ENCODE measurements around the gene RAMP3.
"Not testable (repeated sequence)": the region's sequence is repeated elsewhere in the genome, so short reads cannot be mapped to it uniquely, and the experiment has no call there.

The RAMP3 gene

DNA sequence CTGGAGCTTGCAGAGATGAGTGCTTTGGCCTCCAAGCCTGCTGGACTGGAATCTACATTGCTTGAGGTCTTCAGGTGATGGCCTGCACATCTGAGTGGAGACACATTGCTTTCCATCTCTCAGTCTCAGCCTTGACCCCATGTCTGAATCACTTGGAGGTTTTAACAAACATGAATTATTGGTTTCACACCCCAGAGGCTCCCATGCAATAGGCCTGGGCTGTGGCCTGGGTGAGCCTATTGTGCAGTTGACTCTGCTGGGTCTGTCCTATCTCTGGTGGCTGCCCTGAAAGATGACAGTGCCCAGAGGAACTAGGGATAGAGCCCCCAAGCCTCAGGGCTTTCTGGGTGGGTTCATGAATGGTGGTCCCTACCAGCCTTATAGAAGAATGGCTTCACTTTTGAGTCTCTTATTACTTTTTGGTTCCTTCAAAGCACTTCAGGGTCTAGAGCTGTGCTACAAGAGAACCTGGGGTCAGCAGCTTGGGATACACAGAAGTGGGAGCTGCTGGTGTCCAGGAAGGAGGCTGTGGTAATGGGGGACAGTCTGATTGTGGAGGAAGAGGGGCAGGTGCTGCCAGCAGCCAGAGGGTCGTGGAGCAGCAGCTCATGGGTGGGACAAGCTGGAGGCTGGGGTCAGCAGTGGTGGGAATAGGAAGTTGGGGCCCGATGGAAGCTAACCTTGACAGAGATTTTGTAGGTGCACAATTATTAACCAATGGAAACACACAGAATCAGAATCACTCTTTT lies 5.5 kb downstream of the RAMP3 start:
- in situ Hi-C loops (cut with MboI; ENCODE audit: low pct_unique_long_range_greater_than_20kb, low sequenced_read_pairs, unreplicated experiment): loop anchor here (25.0 kb wide), 1 partner anchor 699 kb away; the partner anchor contains the start of gene CCDC201
- DNase-seq (ENCODE audit: low spot score): no peak

DNA sequence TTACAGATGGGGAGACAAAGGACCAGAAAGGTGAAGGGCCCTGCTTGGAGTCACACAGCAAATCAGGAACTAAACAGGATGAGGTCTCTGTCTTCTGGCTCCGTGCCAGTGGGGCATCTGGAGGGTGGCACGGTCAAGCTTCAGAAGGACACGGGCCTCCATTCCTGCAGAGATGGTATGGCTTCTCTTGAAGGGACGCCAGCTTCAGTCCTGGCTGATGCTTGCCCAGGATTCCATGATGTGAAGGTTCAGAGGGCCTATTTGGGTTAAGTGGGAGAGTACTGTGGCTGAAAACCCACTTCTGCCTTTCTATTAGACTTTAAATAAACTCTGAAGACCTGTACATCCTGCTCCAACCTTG lies 6.1 kb downstream of the RAMP3 start:
- TF ChIP-seq, protein P1, sequence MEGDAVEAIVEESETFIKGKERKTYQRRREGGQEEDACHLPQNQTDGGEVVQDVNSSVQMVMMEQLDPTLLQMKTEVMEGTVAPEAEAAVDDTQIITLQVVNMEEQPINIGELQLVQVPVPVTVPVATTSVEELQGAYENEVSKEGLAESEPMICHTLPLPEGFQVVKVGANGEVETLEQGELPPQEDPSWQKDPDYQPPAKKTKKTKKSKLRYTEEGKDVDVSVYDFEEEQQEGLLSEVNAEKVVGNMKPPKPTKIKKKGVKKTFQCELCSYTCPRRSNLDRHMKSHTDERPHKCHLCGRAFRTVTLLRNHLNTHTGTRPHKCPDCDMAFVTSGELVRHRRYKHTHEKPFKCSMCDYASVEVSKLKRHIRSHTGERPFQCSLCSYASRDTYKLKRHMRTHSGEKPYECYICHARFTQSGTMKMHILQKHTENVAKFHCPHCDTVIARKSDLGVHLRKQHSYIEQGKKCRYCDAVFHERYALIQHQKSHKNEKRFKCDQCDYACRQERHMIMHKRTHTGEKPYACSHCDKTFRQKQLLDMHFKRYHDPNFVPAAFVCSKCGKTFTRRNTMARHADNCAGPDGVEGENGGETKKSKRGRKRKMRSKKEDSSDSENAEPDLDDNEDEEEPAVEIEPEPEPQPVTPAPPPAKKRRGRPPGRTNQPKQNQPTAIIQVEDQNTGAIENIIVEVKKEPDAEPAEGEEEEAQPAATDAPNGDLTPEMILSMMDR (IDR thresholded peaks at IDR 0.05; ENCODE audit: extremely low read depth, insufficient read depth, missing control alignments): no peak
- DNase-seq (ENCODE audit: low spot score): no peak
- in situ Hi-C loops (cut with MboI; ENCODE audit: low pct_unique_long_range_greater_than_20kb, low sequenced_read_pairs, unreplicated experiment): loop anchor here (25.0 kb wide), 1 partner anchor 699 kb away; the partner anchor contains the start of gene CCDC201

More for the DNA sequence above, 5.5 kb downstream of the RAMP3 start:
- TF ChIP-seq, protein P1 (IDR thresholded peaks at IDR 0.05; ENCODE audit: extremely low read depth, insufficient read depth, missing control alignments): no peak

DNA sequence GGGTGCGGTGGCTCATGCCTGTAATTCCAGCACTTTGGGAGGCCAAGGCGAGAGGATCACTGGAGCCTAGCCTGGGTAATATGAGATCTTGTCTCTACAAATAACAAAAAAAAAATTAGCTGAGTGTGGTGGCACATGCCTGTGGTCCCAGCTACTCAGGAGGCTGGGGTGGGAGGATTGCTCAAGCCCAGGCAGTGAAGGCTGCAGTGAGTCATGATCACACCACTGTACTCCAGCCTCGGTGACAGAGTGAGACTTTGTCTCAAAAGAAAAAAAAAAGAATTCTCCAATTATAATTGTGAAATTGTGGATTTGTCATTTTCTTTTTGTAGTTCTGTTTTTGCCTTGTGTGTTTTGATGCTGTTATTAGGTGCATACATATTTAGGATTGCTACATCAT lies 6.7 kb downstream of the RAMP3 start:
- DNase-seq (ENCODE audit: low spot score): not testable (repeated sequence)
- in situ Hi-C loops (cut with MboI; ENCODE audit: low pct_unique_long_range_greater_than_20kb, low sequenced_read_pairs, unreplicated experiment): loop anchor here (25.0 kb wide), 1 partner anchor 698 kb away; the partner anchor contains the start of gene CCDC201

DNA sequence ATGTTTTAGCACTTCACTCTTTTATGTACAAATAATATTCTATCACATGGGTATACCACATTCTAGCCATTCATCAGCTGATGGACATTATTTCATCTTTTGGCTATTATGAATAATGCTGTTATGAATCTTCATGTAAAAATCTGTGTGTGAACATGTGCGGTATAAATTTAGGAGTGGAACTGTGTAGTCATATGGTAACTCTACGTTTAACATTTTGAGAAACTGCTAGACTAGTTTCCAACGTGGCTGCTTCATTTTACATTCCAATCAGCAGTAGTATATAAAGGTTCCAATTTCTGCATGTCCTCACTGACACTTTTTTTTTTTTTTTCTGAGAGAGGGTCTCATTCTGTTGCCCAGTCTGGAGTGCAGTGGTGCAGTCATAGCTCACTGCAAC lies 8.3 kb downstream of the RAMP3 start:
- in situ Hi-C loops (cut with MboI; ENCODE audit: low pct_unique_long_range_greater_than_20kb, low sequenced_read_pairs, unreplicated experiment): loop anchor here (25.0 kb wide), 1 partner anchor 696 kb away; the partner anchor contains the start of gene CCDC201
- no peak for DNase-seq (ENCODE audit: low spot score)
- TF ChIP-seq, protein P1 (IDR thresholded peaks at IDR 0.05; ENCODE audit: extremely low read depth, insufficient read depth, missing control alignments): no peak

DNA sequence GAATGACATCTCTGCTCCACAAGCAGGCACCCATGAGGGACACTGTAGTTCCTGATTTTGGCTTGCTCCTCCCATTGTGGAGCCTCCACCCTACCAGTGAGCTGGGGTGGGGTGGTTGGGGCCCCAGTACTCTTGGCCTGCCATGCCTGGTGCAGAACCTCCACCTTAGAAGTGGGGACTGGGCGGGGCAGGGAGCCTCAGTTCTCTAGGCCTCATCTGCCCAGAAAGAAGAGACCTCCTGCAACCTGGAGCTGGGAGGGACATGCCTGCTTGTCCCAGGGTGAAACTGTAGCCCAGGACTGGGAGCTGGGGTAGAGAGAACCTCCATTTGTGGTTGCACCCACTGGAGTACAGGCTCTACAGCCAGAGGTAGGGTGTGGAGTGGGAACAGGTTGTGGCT lies 14.4 kb downstream of the RAMP3 start:
- TF ChIP-seq, protein P1 (IDR thresholded peaks at IDR 0.05; ENCODE audit: extremely low read depth, insufficient read depth, missing control alignments): no peak
- in situ Hi-C loops (cut with MboI; ENCODE audit: low pct_unique_long_range_greater_than_20kb, low sequenced_read_pairs, unreplicated experiment): loop anchor here (25.0 kb wide), 1 partner anchor 690 kb away; the partner anchor contains the start of gene CCDC201
- no peak for DNase-seq (ENCODE audit: low spot score)

DNA sequence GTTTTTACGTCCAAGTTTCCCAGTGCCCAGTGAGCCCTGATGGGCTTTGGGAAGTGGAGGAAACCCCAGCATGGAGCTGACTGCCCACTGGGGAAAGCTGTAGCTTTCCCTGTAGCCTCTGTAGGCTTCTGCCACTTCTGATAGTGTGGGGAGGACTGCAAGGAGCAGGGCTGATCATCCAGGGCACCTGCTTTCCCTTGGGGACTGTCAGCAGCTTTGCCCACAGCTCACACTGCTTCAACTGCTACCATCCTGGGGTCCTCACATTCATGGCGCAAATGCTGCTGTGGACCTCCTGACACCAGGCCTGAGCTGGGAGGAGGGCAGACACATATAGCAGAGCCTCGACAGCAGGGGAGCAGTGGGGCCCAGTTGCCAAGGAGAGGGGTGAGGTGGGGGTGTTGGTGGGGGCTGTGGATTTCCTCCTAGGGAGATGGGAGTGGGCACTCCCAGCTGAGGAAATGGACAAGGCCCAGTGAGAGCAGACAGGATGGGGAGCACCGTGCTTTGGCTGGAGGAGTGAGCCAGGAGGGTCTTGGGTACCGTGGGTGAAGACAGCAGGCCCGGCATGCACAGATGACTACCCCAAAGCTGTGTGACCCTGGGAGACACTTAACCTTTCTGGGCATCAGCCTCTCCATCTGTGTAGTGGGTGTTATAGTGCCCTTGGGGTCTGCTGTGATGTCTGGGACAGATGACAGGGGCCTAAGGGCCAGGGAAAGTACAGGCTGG lies 16.2 kb downstream of the RAMP3 start:
- DNase-seq (ENCODE audit: low spot score): no peak
- in situ Hi-C loops (cut with MboI; ENCODE audit: low pct_unique_long_range_greater_than_20kb, low sequenced_read_pairs, unreplicated experiment): loop anchor here (25.0 kb wide), 1 partner anchor 689 kb away; the partner anchor contains the start of gene CCDC201
- TF ChIP-seq, protein P1 (IDR thresholded peaks at IDR 0.05; ENCODE audit: extremely low read depth, insufficient read depth, missing control alignments): no peak

DNA sequence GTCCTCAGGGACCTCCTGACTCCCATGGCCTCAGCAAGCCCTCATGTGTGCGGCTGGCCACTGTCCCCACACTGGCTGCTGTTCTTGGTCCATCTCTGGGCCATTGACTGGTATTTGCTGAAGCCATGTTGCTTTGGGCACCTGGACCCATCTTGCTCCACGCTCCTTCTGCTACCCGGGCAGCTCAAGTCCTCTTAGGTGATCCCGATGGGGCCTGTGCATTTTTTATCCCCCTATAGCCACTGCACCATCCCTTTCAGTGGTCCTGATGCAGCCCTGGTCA lies 16.7 kb downstream of the RAMP3 start:
- in situ Hi-C loops (cut with MboI; ENCODE audit: low pct_unique_long_range_greater_than_20kb, low sequenced_read_pairs, unreplicated experiment): loop anchor here (25.0 kb wide), 1 partner anchor 688 kb away; the partner anchor contains the start of gene CCDC201
- TF ChIP-seq, protein P1 (IDR thresholded peaks at IDR 0.05; ENCODE audit: extremely low read depth, insufficient read depth, missing control alignments): no peak
- DNase-seq (ENCODE audit: low spot score): no peak

Measured in GM13977 (cell line).